Panc1 (cell line): Measurements from ENCODE around the gene PHLPP1.

Experiments
- CTCF ChIP-seq: fragments of 450-650 bp; IDR thresholded peaks from 2 replicates; pipeline ENCODE4 v1.5.1; 2017; ENCODE audit warnings: mild to moderate bottlenecking
- POLR2AphosphoS5 ChIP-seq: IDR thresholded peaks from 2 replicates; pipeline ENCODE4 v1.6.1; 2012; ENCODE audit warnings: mild to moderate bottlenecking, low read depth, low read length, moderate library complexity
- REST ChIP-seq, 2 experiments: IDR thresholded peaks; 2 replicates each; pipeline ENCODE4 v1.6.1; 2011 to 2012; ENCODE audit warnings: low read depth in 2 of 2, control low read depth in 1 of 2, low read length in 1 of 2, mild to moderate bottlenecking in 1 of 2, moderate library complexity in 1 of 2; ENCODE audit not compliant: insufficient read depth in 1 of 2
- SIN3A ChIP-seq: IDR thresholded peaks from 2 replicates; pipeline ENCODE4 v1.6.1; 2012; ENCODE audit warnings: low read depth, mild to moderate bottlenecking, low read length, moderate library complexity, borderline replicate concordance; ENCODE audit not compliant: insufficient read depth

GRCh38 chr18:62999392-62999791 is 284.1 kb downstream of the PHLPP1 start:
- no peak for TF ChIP-seq REST (IDR thresholded peaks at IDR 0.05; ENCODE audit: insufficient read depth in 1 of 2, low read depth in 2 of 2, low read length in 1 of 2)
- no peak for TF ChIP-seq SIN3A
- TF ChIP-seq CTCF, result no peak
- no peak for TF ChIP-seq POLR2AphosphoS5
